ENCODE data around the gene PIKFYVE.
"Not testable (repeated sequence)": the region's sequence is repeated elsewhere in the genome, so short reads cannot be mapped to it uniquely, and the experiment has no call there.

PIKFYVE gene

DNA sequence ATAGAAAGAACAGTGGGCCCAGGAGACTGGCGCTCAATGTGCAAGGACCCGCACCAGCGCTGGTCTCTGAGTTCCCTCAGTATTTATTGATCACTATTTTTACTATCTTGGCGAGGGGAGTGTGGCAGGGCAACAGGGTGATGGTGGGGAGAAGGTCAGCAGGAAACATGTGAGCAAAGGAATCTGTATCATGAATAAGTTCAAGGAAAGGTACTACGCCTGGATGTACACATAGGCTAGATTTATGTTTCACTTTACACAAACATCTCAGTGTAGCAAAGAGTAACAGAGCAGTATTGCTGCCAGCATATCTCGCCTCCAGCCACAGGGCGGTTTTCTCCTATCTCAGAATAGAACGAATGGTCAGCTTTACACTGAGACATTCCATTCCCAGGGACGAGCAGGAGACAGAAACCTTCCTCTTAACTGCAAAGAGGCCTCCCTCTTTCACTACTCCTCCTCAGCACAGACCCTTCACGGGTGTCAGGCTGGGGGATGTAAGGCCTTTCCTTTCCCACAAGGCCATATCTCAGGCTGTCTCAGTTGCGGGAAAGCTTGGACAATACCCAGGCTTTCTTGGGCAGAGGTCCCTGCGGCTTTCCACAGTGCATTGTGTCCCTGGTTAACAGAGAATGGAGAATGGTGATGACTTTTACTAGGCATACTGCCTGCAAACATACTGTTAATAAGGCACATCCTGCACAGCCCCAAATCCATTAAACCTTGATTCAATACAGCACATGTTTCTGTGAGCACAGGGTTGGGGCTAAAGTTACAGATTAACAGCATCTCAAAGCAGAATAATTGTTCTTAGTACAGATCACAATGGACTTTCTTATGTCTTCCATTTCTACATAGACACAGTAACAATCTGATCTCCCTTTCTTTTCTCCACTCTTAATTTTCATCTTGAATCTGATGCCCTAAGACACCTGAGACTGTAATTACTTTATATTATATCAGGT is 8.9 kb upstream of the PIKFYVE start:
- H3K4me3 ChIP-seq (ENCODE audit: low read length); H3K4me1 ChIP-seq (ENCODE audit: control insufficient read depth, insufficient read depth, low read length); H3K36me3 ChIP-seq (ENCODE audit: control insufficient read depth, insufficient read depth, low read length); H3K9ac ChIP-seq (ENCODE audit: low read length); H3K27me3 ChIP-seq (ENCODE audit: control insufficient read depth, insufficient read depth, low read length): not testable (repeated sequence)
- peak overlapping the region; percentile 65 for H3K27ac ChIP-seq (ENCODE audit: low read depth, low read length)

DNA sequence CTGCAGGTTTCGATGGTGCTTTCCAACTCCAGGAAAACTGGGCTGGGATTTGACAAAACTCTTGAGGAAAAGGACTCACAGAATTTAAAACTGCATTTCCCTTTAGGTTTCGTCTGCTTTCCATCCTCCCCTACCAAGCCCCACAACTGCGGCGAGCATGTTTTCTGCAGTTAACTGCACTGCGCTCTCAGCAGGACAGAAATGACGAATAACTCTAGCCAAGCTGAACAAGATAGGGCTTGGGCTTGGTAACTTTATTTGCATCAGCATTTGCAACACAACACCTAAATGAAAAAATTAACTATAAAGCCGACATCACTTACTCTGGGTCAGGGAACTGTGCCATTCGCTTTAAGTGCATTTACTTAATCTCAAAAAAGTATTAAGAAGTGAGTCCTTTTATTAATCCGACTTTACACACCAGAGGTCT is 669 bp upstream of the PIKFYVE start:
- Histone ChIP-seq H3K4me1 (ENCODE audit: control insufficient read depth, insufficient read depth, low read length) (peaks cover 6% of the 10 kb centered on the region), H3K9ac (ENCODE audit: low read length) (no peak overlapping the region), H3K27ac (ENCODE audit: low read depth, low read length) (peak overlapping the region; percentile 93), H3K4me3 (ENCODE audit: low read length) (peak overlapping the region; percentile 84), H3K27me3 (ENCODE audit: control insufficient read depth, insufficient read depth, low read length) (no peaks in the 10 kb centered on the region), H3K36me3 (ENCODE audit: control insufficient read depth, insufficient read depth, low read length) (no peaks in the 10 kb centered on the region)

DNA sequence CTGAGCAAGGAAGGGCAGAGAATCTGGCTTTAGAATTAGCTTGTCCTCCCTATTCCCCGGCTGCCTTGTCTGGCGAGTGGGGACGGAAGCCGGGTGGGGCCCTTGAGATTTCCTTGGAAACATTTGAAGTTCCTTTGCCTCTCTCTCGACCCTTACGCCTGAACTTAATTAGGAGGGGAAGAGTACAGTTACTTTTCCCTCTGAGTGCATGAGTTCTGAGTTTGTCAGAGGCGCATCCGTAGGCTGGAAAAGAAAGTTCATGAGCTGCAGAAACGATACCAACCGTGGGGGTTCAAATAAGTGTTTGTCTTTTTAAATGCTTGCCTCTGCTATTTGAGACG is 468 bp downstream of the PIKFYVE start:
- peak overlapping the region; percentile 93 for H3K27ac ChIP-seq (ENCODE audit: low read depth, low read length)
- H3K4me3 ChIP-seq (ENCODE audit: low read length), result peak overlapping the region; percentile 84
- peaks cover 6% of the 10 kb centered on the region for H3K4me1 ChIP-seq (ENCODE audit: control insufficient read depth, insufficient read depth, low read length)
- no peaks in the 10 kb centered on the region for H3K27me3 ChIP-seq (ENCODE audit: control insufficient read depth, insufficient read depth, low read length)
- H3K9ac ChIP-seq (ENCODE audit: low read length), result peak overlapping the region; percentile 54
- no peaks in the 10 kb centered on the region for H3K36me3 ChIP-seq (ENCODE audit: control insufficient read depth, insufficient read depth, low read length)

DNA sequence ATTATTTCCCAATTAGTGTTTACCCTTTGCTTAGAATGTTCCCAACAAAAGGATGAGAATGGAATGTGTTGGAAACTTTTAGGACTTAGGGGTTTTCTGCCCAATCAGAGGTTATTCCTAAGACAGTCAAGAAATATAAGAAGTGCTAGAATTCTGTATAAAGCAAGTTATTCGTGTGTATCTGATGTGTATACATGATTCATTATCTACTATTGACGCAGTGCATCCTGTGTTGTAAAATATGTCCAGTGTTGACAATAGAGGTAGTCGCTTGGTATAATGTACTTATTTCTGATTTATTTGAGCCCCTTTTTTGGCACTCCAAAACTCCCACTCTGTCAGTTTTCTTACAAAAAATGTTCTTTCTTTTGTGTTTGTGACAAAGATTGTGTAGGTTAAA is 881 bp downstream of the PIKFYVE start:
- Histone ChIP-seq H3K27ac (ENCODE audit: low read depth, low read length) (peak overlapping the region; percentile 93), H3K9ac (ENCODE audit: low read length) (peak overlapping the region; percentile 54), H3K36me3 (ENCODE audit: control insufficient read depth, insufficient read depth, low read length) (no peaks in the 10 kb centered on the region), H3K4me1 (ENCODE audit: control insufficient read depth, insufficient read depth, low read length) (peaks cover 6% of the 10 kb centered on the region), H3K27me3 (ENCODE audit: control insufficient read depth, insufficient read depth, low read length) (no peaks in the 10 kb centered on the region), H3K4me3 (ENCODE audit: low read length) (peak overlapping the region; percentile 84)

DNA sequence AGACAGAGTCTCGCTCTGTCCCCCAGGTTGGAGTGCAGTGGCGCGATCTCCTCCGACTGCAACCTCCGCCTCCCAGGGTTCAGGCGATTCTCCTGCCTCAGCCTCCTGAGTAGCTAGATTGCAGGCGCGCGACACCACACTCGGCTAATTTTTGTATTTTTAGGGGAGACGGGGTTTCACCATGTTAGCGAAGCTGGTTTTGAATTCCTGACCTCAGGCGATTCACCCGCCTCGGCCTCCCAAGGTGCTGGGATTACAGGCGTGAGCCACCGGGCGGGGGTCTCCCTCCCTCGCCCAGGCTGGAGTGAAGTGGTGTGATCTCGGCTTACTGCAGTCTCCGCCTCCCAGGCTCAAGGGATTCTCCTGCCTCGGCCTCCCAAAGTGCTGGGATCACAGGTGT is 1.5 kb downstream of the PIKFYVE start:
- H3K27ac ChIP-seq (ENCODE audit: low read depth, low read length); H3K9ac ChIP-seq (ENCODE audit: low read length): not testable (repeated sequence)

DNA sequence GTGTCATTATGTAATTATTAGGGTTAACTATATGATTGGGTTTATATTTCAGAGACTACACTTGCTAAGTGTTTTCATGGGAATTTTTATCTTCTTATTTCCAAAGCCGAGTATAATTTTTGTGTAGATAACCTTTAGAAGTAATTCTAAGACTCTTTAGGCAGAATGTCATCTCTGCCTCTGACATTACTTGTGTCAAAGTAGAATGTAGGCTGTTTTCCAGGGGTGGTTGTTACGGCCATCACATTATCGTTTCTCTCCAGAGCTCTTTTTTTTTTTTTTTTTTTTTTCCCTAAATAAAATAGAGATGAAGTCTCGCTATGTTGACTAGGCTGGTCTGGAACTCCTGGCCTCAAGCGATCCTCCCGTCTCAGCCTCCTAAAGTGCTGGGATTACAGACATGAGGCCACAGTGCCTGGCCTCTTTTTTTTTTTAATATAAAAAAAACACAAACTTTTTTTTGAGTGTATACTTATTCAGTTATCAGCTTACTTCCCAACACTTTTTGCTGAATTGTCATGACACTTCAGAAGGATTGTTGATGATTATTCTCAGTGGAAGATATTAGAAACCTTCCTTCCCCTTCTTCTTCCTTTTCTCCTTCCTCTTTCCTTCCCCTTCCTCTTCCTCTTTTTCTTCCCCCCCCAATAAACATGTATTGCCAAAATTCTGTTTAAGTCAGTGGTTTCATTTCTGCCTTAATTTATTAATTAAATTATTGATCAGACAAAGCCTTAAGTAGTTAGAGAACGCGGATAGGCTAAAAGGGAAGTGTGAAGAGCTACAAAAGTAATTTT is 2.3 kb downstream of the PIKFYVE start:
- Histone ChIP-seq H3K27me3 (ENCODE audit: control insufficient read depth, insufficient read depth, low read length) (no peaks in the 10 kb centered on the region), H3K27ac (ENCODE audit: low read depth, low read length) (no peak overlapping the region), H3K9ac (ENCODE audit: low read length) (no peak overlapping the region), H3K4me1 (ENCODE audit: control insufficient read depth, insufficient read depth, low read length) (peaks cover 6% of the 10 kb centered on the region), H3K36me3 (ENCODE audit: control insufficient read depth, insufficient read depth, low read length) (peaks cover under 1% of the 10 kb centered on the region), H3K4me3 (ENCODE audit: low read length) (no peak overlapping the region)

More for the DNA sequence above, 1.5 kb downstream of the PIKFYVE start:
- H3K27me3 ChIP-seq (ENCODE audit: control insufficient read depth, insufficient read depth, low read length); H3K36me3 ChIP-seq (ENCODE audit: control insufficient read depth, insufficient read depth, low read length); H3K4me3 ChIP-seq (ENCODE audit: low read length); H3K4me1 ChIP-seq (ENCODE audit: control insufficient read depth, insufficient read depth, low read length): not testable (repeated sequence)

DNA sequence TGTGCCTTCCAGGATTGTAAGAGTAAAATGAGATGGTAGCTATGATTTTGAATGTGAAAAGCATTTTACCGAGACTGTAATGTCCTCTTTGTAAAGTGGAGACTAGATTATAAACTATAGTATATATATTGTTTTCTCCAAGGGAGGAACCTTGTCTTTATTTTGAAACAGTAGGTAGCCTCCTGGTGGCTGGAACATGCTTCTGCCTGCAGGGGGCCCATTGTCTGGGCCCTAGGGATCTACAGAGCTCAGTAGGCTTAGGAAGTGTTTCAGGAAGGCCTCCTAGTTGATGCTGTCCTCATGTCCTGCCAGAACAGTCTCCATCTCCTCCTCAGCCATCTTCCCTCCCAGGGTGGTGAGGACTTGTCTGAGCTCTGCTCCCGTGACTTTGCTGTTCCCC is 3.0 kb downstream of the PIKFYVE start:
- H3K27me3 ChIP-seq (ENCODE audit: control insufficient read depth, insufficient read depth, low read length), result no peaks in the 10 kb centered on the region
- H3K4me1 ChIP-seq (ENCODE audit: control insufficient read depth, insufficient read depth, low read length), result peaks cover 6% of the 10 kb centered on the region
- H3K4me3 ChIP-seq (ENCODE audit: low read length), result no peak overlapping the region
- no peak overlapping the region for H3K27ac ChIP-seq (ENCODE audit: low read depth, low read length)
- peaks cover 6% of the 10 kb centered on the region for H3K36me3 ChIP-seq (ENCODE audit: control insufficient read depth, insufficient read depth, low read length)
- H3K9ac ChIP-seq (ENCODE audit: low read length), result no peak overlapping the region

DNA sequence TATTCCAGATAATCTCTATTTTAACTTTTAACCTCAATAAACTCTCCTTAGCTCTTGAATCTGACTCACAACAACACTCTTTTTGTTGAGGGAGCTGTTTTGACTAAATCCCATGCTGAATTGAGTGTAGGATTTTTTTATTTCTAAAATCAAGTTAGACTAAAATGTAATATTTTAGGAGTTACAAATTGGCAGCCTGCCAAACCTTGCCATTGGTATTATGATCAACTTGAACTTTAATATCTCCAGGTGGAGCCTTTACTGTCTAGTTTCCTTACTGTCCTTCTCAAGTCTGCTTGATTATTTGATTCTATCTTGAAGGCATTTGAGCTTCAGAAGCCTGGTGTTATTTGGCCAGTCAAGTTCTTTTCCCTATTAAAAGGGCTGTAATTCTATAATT is 8.7 kb downstream of the PIKFYVE start:
- peaks cover 23% of the 10 kb centered on the region for H3K36me3 ChIP-seq (ENCODE audit: control insufficient read depth, insufficient read depth, low read length)
- H3K27ac ChIP-seq (ENCODE audit: low read depth, low read length), result no peak overlapping the region
- H3K4me1 ChIP-seq (ENCODE audit: control insufficient read depth, insufficient read depth, low read length), result no peaks in the 10 kb centered on the region
- no peaks in the 10 kb centered on the region for H3K27me3 ChIP-seq (ENCODE audit: control insufficient read depth, insufficient read depth, low read length)
- no peak overlapping the region for H3K9ac ChIP-seq (ENCODE audit: low read length)
- no peak overlapping the region for H3K4me3 ChIP-seq (ENCODE audit: low read length)

DNA sequence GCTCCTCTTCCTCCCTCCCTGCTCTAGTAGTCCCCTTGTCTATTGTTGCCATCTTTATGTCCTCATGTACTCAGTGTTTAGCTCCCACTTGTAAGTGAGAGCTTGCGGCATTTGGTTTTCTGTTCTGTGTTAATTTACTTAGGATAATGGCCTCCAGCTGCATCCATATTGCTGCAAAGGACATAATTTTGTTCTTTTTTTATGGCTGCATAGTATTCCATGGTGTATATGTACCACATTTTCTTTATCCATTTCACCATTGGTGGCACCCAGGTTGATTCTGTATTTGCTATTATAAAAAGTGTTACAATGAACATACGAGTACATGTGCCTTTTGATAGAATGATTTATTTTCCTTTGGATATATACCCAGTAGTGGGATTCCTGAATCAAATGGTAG is 12.5 kb downstream of the PIKFYVE start:
- no peak overlapping the region for H3K27ac ChIP-seq (ENCODE audit: low read depth, low read length)
- no peaks in the 10 kb centered on the region for H3K4me1 ChIP-seq (ENCODE audit: control insufficient read depth, insufficient read depth, low read length)
- H3K9ac ChIP-seq (ENCODE audit: low read length), result no peak overlapping the region
- H3K36me3 ChIP-seq (ENCODE audit: control insufficient read depth, insufficient read depth, low read length), result peaks cover 30% of the 10 kb centered on the region
- H3K4me3 ChIP-seq (ENCODE audit: low read length), result no peak overlapping the region
- H3K27me3 ChIP-seq (ENCODE audit: control insufficient read depth, insufficient read depth, low read length), result no peaks in the 10 kb centered on the region

DNA sequence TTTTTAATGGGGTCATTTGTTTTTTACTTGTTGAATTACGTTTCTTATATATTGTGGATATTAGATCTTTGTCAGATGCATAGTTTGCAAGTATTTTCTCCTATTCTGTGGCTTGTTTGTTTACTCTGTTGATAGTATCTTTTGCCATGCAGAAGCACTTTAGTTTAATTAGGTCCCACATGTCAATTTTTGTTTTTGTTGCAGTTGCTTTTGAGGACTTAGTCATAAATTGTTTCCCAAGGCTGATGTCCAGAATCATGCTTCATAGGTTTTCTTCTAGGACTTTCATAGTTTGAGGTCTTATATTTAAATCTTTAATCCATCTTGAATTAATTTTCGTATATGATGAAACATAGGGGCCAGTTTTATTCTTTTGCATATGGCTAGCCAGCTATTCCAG is 13.2 kb downstream of the PIKFYVE start:
- no peaks in the 10 kb centered on the region for H3K27me3 ChIP-seq (ENCODE audit: control insufficient read depth, insufficient read depth, low read length)
- H3K9ac ChIP-seq (ENCODE audit: low read length), result no peak overlapping the region
- no peak overlapping the region for H3K27ac ChIP-seq (ENCODE audit: low read depth, low read length)
- H3K36me3 ChIP-seq (ENCODE audit: control insufficient read depth, insufficient read depth, low read length), result peaks cover 25% of the 10 kb centered on the region
- H3K4me3 ChIP-seq (ENCODE audit: low read length), result no peak overlapping the region
- H3K4me1 ChIP-seq (ENCODE audit: control insufficient read depth, insufficient read depth, low read length), result no peaks in the 10 kb centered on the region

DNA sequence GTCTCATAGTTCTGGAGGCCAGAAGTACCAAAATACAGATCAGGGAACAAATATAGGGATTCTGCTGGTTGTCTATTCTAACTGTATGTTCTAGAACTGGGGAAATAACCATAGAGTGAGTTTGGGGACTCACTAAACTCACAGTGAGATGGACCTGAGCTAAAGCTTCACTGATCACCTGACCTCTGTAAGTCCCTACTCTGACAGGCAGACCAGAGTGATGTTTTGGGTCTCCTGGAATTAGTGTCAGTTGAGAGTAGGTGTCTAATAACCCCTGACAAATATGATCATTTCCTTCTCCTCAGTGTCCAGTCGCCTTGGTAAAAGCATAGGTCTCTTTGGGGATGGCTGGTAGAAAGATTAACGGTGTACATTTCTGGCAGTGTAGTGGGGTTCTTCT is 14.2 kb downstream of the PIKFYVE start:
- H3K36me3 ChIP-seq (ENCODE audit: control insufficient read depth, insufficient read depth, low read length), result peaks cover 22% of the 10 kb centered on the region

DNA sequence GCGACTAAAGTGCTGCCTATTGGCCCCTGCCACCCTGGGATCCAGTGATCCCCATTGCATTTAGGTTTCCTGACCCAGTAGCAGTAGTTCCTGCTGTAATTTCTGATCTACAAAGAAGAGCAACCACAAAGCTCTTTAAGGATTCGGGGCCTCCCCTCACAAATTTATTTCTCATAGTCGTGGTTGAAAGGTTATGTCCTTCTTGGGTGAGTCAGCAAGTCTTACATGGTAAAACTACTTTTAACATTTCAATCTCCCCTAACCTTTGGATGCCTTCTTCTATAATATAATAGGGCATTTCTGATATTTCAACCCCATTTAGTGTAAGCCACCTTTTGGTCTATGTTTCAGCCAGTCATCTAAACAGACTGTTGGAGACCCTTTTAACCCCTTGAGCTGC is 14.9 kb downstream of the PIKFYVE start:
- peaks cover 21% of the 10 kb centered on the region for H3K36me3 ChIP-seq (ENCODE audit: control insufficient read depth, insufficient read depth, low read length)
- no peak overlapping the region for H3K27ac ChIP-seq (ENCODE audit: low read depth, low read length)
- H3K4me1 ChIP-seq (ENCODE audit: control insufficient read depth, insufficient read depth, low read length), result no peaks in the 10 kb centered on the region
- H3K4me3 ChIP-seq (ENCODE audit: low read length), result no peak overlapping the region
- H3K27me3 ChIP-seq (ENCODE audit: control insufficient read depth, insufficient read depth, low read length), result no peaks in the 10 kb centered on the region
- no peak overlapping the region for H3K9ac ChIP-seq (ENCODE audit: low read length)

More for the DNA sequence above, 14.2 kb downstream of the PIKFYVE start:
- H3K27ac ChIP-seq (ENCODE audit: low read depth, low read length), result no peak overlapping the region
- no peaks in the 10 kb centered on the region for H3K27me3 ChIP-seq (ENCODE audit: control insufficient read depth, insufficient read depth, low read length)
- no peak overlapping the region for H3K4me3 ChIP-seq (ENCODE audit: low read length)
- no peak overlapping the region for H3K9ac ChIP-seq (ENCODE audit: low read length)
- no peaks in the 10 kb centered on the region for H3K4me1 ChIP-seq (ENCODE audit: control insufficient read depth, insufficient read depth, low read length)

Measured in rectal smooth muscle tissue (tissue), 1 donor.